Mesenchymal stem cell (in vitro differentiated cells and primary cell): ENCODE data around the gene BCAR1.
"Not testable (repeated sequence)": the region's sequence is repeated elsewhere in the genome, so short reads cannot be mapped to it uniquely, and the experiment has no call there.

Source experiments
- DNase-seq: peaks from one replicate; pipeline ENCODE4 v3.0.0-alpha.2; 2013
- H2AFZ ChIP-seq: one replicate; pipeline ENCODE4 v1.6.1; 2013; ENCODE audit warnings: low read depth, mild to moderate bottlenecking, control low read depth, inconsistent platforms, low read length, moderate library complexity
- H2AK5ac ChIP-seq: 2 replicates; pipeline ENCODE4 v1.6.1; 2013; ENCODE audit warnings: low read length, moderate library complexity, mild to moderate bottlenecking, inconsistent platforms; ENCODE audit not compliant: severe bottlenecking
- H2BK120ac ChIP-seq: one replicate; pipeline ENCODE4 v1.6.1; 2013; ENCODE audit warnings: low read depth, mild to moderate bottlenecking, inconsistent platforms, low read length, moderate library complexity
- H2BK12ac ChIP-seq, 2 experiments: one replicate each; pipeline ENCODE4 v1.6.1; 2013; ENCODE audit warnings: inconsistent platforms in 2 of 2, low read length in 2 of 2, mild to moderate bottlenecking in 2 of 2, moderate library complexity in 2 of 2, control low read depth in 1 of 2
- H2BK15ac ChIP-seq: one replicate; pipeline ENCODE4 v1.6.1; 2013; ENCODE audit warnings: mild to moderate bottlenecking, low read depth, inconsistent platforms; ENCODE audit not compliant: poor library complexity, severe bottlenecking
- H2BK5ac ChIP-seq: 2 replicates; pipeline ENCODE4 v1.6.1; 2013; ENCODE audit warnings: low read depth, mild to moderate bottlenecking, low read length, control low read depth, inconsistent platforms; ENCODE audit not compliant: poor library complexity, severe bottlenecking
- H3K14ac ChIP-seq, 2 experiments: one replicate each; pipeline ENCODE4 v1.6.1; 2013; ENCODE audit warnings: inconsistent platforms in 2 of 2, low read length in 2 of 2, control low read depth in 1 of 2, mild to moderate bottlenecking in 1 of 2, moderate library complexity in 1 of 2
- H3K18ac ChIP-seq, 2 experiments: one replicate each; pipeline ENCODE4 v1.6.1; 2013; ENCODE audit warnings: inconsistent platforms in 2 of 2, low read length in 2 of 2, control low read depth in 1 of 2, low read depth in 1 of 2, mild to moderate bottlenecking in 1 of 2
- H3K23ac ChIP-seq, 2 experiments: one replicate each; pipeline ENCODE4 v1.6.1; 2013; ENCODE audit warnings: inconsistent platforms in 2 of 2, low read length in 2 of 2, mild to moderate bottlenecking in 2 of 2, moderate library complexity in 2 of 2, control low read depth in 1 of 2
- H3K27ac ChIP-seq: 2 replicates; pipeline ENCODE4 v1.5.1; 2013; ENCODE audit warnings: mild to moderate bottlenecking, moderate library complexity, low read length, control low read depth, inconsistent platforms; ENCODE audit not compliant: poor library complexity, severe bottlenecking
- H3K27me3 ChIP-seq, 2 experiments: 2 replicates each; pipeline versions ENCODE4 v1.6.1 to v1.7.0; 2013; ENCODE audit warnings: low read length in 2 of 2, mild to moderate bottlenecking in 2 of 2, moderate library complexity in 2 of 2, control low read depth in 1 of 2, inconsistent platforms in 1 of 2; ENCODE audit not compliant: control insufficient read depth in 1 of 2, insufficient read depth in 1 of 2
- H3K36me3 ChIP-seq, 2 experiments: 2 replicates each; pipeline versions ENCODE4 v1.6.1 to v1.7.0; 2013; ENCODE audit warnings: low read length in 2 of 2, control low read depth in 1 of 2, inconsistent platforms in 1 of 2, low read depth in 1 of 2, mild to moderate bottlenecking in 1 of 2; ENCODE audit not compliant: insufficient read depth in 2 of 2, control insufficient read depth in 1 of 2
- H3K4ac ChIP-seq, 2 experiments: one replicate each; pipeline ENCODE4 v1.6.1; 2013; ENCODE audit warnings: inconsistent platforms in 2 of 2, low read length in 2 of 2, mild to moderate bottlenecking in 2 of 2, moderate library complexity in 2 of 2, control low read depth in 1 of 2, low read depth in 1 of 2
- H3K4me1 ChIP-seq: 2 replicates; pipeline ENCODE4 v1.6.1; 2013; ENCODE audit warnings: low read depth, low read length, control low read depth; ENCODE audit not compliant: control insufficient read depth, insufficient read depth
- H3K4me2 ChIP-seq: 2 replicates; pipeline ENCODE4 v1.6.1; 2013; ENCODE audit warnings: low read length, mild to moderate bottlenecking, inconsistent platforms; ENCODE audit not compliant: poor library complexity, severe bottlenecking
- H3K4me3 ChIP-seq, 2 experiments: 2 replicates each; pipeline versions ENCODE4 v1.5.1 to v1.7.0; 2013; ENCODE audit warnings: low read length in 2 of 2, mild to moderate bottlenecking in 2 of 2, control low read depth in 1 of 2, low read depth in 1 of 2; ENCODE audit not compliant: insufficient read depth in 1 of 2
- H3K79me1 ChIP-seq: replicated peaks from 2 replicates; pipeline ENCODE4 v1.6.1; 2013; ENCODE audit warnings: mild to moderate bottlenecking, control low read depth, low read length, inconsistent platforms; ENCODE audit not compliant: poor library complexity, severe bottlenecking
- H3K9ac ChIP-seq: 2 replicates; pipeline ENCODE4 v1.7.0; 2013; ENCODE audit warnings: mild to moderate bottlenecking, low read length, moderate library complexity
- H3K9me3 ChIP-seq: 2 replicates; pipeline ENCODE4 v1.7.0; 2013; ENCODE audit warnings: mild to moderate bottlenecking, low read length; ENCODE audit not compliant: control insufficient read depth
- H4K8ac ChIP-seq: one replicate; pipeline ENCODE4 v1.6.1; 2013; ENCODE audit warnings: inconsistent platforms, mild to moderate bottlenecking, low read length, moderate library complexity
- H4K91ac ChIP-seq: one replicate; pipeline ENCODE4 v1.6.1; 2013; ENCODE audit warnings: mild to moderate bottlenecking, low read length, inconsistent platforms
- WGBS: methylation state at CpG from one replicate; pipeline ENCODE4 v1.1.7; 2013; ENCODE audit warnings: mixed read lengths; 5-methylcytosine and 5-hydroxymethylcytosine counted together

The BCAR1 gene

DNA sequence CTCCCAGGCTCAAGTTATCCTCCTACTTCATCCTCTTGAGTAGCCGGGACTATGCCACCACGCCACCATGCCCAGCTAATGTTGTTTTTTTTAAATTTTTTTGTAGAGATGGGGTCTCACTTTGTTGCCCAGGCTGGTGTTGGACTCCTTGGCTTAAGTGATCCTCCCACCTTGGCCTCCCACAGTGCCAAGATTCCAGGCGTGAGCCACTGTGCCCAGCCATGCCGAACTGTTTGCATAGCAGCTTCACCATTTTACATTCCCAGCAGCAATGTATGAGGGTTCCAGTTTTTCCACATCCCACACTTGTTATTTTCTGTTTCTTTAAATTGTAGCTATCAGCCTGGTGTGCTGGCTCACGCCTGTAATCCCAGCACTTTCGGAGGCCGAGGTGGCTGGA lies 34.8 kb downstream of the BCAR1 start:
- H2BK15ac ChIP-seq = no peak overlapping the region
- no peak overlapping the region for H3K9ac ChIP-seq
- no peak overlapping the region for H4K8ac ChIP-seq
- H3K79me1 ChIP-seq = no peaks in the 10 kb centered on the region
- H3K4me2 ChIP-seq = no peak overlapping the region
- no peak overlapping the region for H3K27ac ChIP-seq
- H3K23ac ChIP-seq = no peak overlapping the region
- H2BK12ac ChIP-seq = no peak overlapping the region
- no peak overlapping the region for H4K91ac ChIP-seq
- H3K36me3 ChIP-seq = no peaks in the 10 kb centered on the region
- no peak overlapping the region for H3K18ac ChIP-seq
- WGBS = 90% methylated on average over 7 of the region's 7 CpGs
- peaks cover 4% of the 10 kb centered on the region for H3K4me1 ChIP-seq
- no peak overlapping the region for H2AFZ ChIP-seq
- no peak overlapping the region for H2BK5ac ChIP-seq
- H2BK120ac ChIP-seq = no peak overlapping the region
- peaks cover 0 to 5% of the 10 kb centered on the region in 2 experiments for H3K27me3 ChIP-seq
- no peak for DNase-seq
- no peak overlapping the region for H3K4ac ChIP-seq
- no peak overlapping the region for H3K4me3 ChIP-seq
- no peaks in the 10 kb centered on the region for H3K9me3 ChIP-seq
- H2AK5ac ChIP-seq = no peak overlapping the region
- H3K14ac ChIP-seq = no peak overlapping the region

DNA sequence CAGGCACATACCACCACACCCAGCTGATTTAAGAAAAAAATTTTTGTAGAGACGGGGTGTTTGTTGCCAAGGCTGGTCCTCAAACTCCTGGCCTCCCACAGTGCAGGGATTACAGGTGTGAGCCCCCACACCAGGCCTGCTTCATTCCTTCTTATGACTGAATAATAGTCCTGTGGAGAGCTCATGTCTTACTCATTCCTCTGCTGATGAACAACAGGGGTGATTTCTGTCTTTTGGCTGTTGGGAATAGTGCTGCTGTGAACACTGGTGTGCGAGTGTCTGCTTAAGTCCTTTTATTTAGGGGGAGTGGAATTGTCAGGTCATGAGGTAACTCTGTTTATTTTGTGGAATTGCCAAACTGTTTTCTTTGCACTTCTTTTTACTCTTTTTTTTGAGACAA lies 35.3 kb downstream of the BCAR1 start:
- Histone ChIP-seq H3K18ac (no peak overlapping the region), H2AK5ac (no peak overlapping the region), H3K79me1 (no peaks in the 10 kb centered on the region), H3K4ac (no peak overlapping the region), H3K14ac (no peak overlapping the region), H3K4me1 (peaks cover 4% of the 10 kb centered on the region), H2BK5ac (no peak overlapping the region), H3K27ac (peak overlapping the region; percentile 26), H2AFZ (no peak overlapping the region), H2BK15ac (no peak overlapping the region), H4K91ac (no peak overlapping the region), H3K27me3 (peaks cover 0 to 5% of the 10 kb centered on the region in 2 experiments), H3K9ac (no peak overlapping the region), H2BK120ac (no peak overlapping the region), H3K4me3 (no peak overlapping the region), H3K9me3 (no peaks in the 10 kb centered on the region), H3K36me3 (no peaks in the 10 kb centered on the region), H2BK12ac (no peak overlapping the region), H4K8ac (no peak overlapping the region), H3K4me2 (no peak overlapping the region), H3K23ac (no peak overlapping the region)
- DNase-seq = no peak
- 75% methylated on average over 2 of the region's 2 CpGs for WGBS

DNA sequence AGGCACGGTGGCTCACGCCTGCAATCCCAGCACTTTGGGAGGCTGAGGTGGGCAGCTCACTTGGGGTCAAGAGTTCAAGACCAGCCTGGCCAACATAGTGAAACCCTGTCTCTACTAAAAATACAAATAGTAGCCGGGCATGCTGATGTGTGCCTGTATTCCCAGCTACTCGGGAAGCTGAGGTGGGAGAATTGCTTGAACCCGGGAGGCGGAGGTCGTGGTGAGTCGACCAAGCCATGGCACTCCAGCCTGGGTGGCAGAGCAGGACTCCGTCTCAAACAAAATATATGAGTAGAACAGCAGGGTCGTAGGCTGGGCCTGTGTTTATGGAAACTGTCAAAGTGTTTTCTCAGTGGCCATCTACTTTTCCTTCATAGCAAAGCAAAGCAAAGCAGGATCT lies 40.1 kb downstream of the BCAR1 start:
- 78% methylated on average over 10 of the region's 10 CpGs for WGBS

DNA sequence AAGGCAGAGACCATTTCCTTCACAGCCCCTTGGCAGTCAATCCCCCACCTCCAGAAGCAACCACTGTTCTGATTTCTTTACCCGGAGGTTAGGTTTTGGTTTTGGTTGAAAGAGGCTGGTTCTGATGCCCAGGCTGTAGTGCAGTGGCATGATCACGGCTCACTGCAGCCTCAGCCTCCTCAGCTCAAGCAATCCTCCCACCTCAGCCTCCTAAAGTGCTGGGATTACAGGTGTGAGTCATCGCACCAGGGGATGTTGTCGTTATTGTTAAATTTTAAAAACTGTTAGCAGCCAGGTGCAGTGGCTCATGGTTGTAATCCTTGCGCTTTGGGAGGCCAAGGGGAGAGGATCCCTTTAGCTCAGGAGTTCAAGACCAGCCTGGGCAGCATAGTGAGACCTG lies 41.5 kb downstream of the BCAR1 start:
- WGBS = 97% methylated on average over 4 of the region's 5 CpGs
- Histone ChIP-seq H2BK120ac (no peak overlapping the region), H3K18ac (no peak overlapping the region)

More for the DNA sequence above, 40.1 kb downstream of the BCAR1 start:
- DNase-seq, H2AK5ac ChIP-seq, H2BK120ac ChIP-seq, H4K91ac ChIP-seq, H3K9ac ChIP-seq, H3K9me3 ChIP-seq, H3K4ac ChIP-seq, H3K23ac ChIP-seq, H3K4me2 ChIP-seq, H3K4me3 ChIP-seq, H3K18ac ChIP-seq, H3K36me3 ChIP-seq, H3K14ac ChIP-seq, H2AFZ ChIP-seq, H2BK12ac ChIP-seq, H2BK15ac ChIP-seq, H3K27ac ChIP-seq, H4K8ac ChIP-seq, H3K79me1 ChIP-seq, H2BK5ac ChIP-seq: not testable (repeated sequence)
- peaks cover 0 to 11% of the 10 kb centered on the region in 2 experiments for H3K27me3 ChIP-seq
- peaks cover 10% of the 10 kb centered on the region for H3K4me1 ChIP-seq

More for the DNA sequence above, 41.5 kb downstream of the BCAR1 start:
- no peak overlapping the region for H3K14ac ChIP-seq
- H4K91ac ChIP-seq = no peak overlapping the region
- peaks cover 0 to 14% of the 10 kb centered on the region in 2 experiments for H3K27me3 ChIP-seq
- no peak overlapping the region for H3K23ac ChIP-seq
- no peak overlapping the region for H4K8ac ChIP-seq
- no peak overlapping the region for H3K4me3 ChIP-seq
- H3K27ac ChIP-seq = no peak overlapping the region
- H3K9ac ChIP-seq = no peak overlapping the region
- no peak overlapping the region for H3K4ac ChIP-seq
- no peak for DNase-seq
- H3K4me2 ChIP-seq = no peak overlapping the region
- H2AK5ac ChIP-seq = no peak overlapping the region
- H3K36me3 ChIP-seq = no peaks in the 10 kb centered on the region
- no peak overlapping the region for H2BK15ac ChIP-seq
- H2BK5ac ChIP-seq = no peak overlapping the region
- no peaks in the 10 kb centered on the region for H3K9me3 ChIP-seq
- H3K79me1 ChIP-seq = no peaks in the 10 kb centered on the region
- no peak overlapping the region for H2AFZ ChIP-seq
- no peak overlapping the region for H2BK12ac ChIP-seq
- peaks cover 11% of the 10 kb centered on the region for H3K4me1 ChIP-seq
